Fibroblast of lung (primary cell): ENCODE data around the gene RBM8A.

Source experiments
- CTCF ChIP-seq, 2 donors: IDR thresholded peaks in 1 of 2; conservative IDR thresholded peaks in 1 of 2; 1 replicate in 1 of 2; 2 replicates in 1 of 2; pipeline ENCODE4 v1.5.1; 2011 to 2012; ENCODE audit warnings: low read length in 2 of 2, control low read depth in 1 of 2, inconsistent platforms in 1 of 2, low read depth in 1 of 2, mild to moderate bottlenecking in 1 of 2
- EZH2 ChIP-seq: IDR thresholded peaks from 2 replicates; pipeline ENCODE4 v1.5.1; 2012; ENCODE audit warnings: low read length, control low read depth, mild to moderate bottlenecking; ENCODE audit errors: missing control alignments

GRCh38 chr1:145935708-145936107 lies 8.4 kb upstream of the RBM8A start:
- TF ChIP-seq CTCF (conservative IDR thresholded peaks at IDR 0.05 in 1 of 2, IDR thresholded peaks at IDR 0.05 in 1 of 2; ENCODE audit: low read depth in 1 of 2, low read length in 2 of 2) (no peak), EZH2 (no peak)
